HepG2 (cell line): Measurements from ENCODE around the gene BRK1. TPM values are rescaled to one million over a fixed set of nuclear protein-coding genes. Genes with fewer than 3 reads are reported as not detected.

Experiments used
- ATF7 ChIP-seq, 2 experiments: fragments of 450-650 bp in 1 of 2; sonication (generic) in 1 of 2; formaldehyde crosslinking in 1 of 2; IDR thresholded peaks; 2 replicates each; pipeline versions ENCODE4 v1.4.0 to v1.6.1; 2016 to 2020; ENCODE audit warnings: antibody characterized with exemption in 1 of 2, mild to moderate bottlenecking in 1 of 2, missing genetic modification reagents in 1 of 2
- CREB1 ChIP-seq, 2 experiments: fragments of 450-650 bp in 1 of 2; IDR thresholded peaks; 2 replicates each; pipeline ENCODE4 v1.6.1; 2016 to 2017; ENCODE audit warnings: control low read depth in 1 of 2, mild to moderate bottlenecking in 1 of 2, missing compliant biosample characterization in 1 of 2, missing genetic modification characterization in 1 of 2
- HDAC2 ChIP-seq: sonication (generic); formaldehyde crosslinking; IDR thresholded peaks from 2 replicates; pipeline ENCODE4 v1.4.0; 2020; ENCODE audit warnings: missing genetic modification reagents
- KLF12 ChIP-seq: sonication (generic); formaldehyde crosslinking; IDR thresholded peaks from 2 replicates; pipeline ENCODE4 v1.4.0; 2020; ENCODE audit warnings: missing genetic modification reagents, borderline replicate concordance
- PHF21A ChIP-seq: sonication (generic); formaldehyde crosslinking; IDR thresholded peaks from 2 replicates; pipeline ENCODE4 v1.5.0; 2020; ENCODE audit warnings: mild to moderate bottlenecking, missing genetic modification reagents
- ZNF124 ChIP-seq: sonication (generic); formaldehyde crosslinking; IDR thresholded peaks from 2 replicates; pipeline ENCODE4 v1.4.0; 2020; ENCODE audit warnings: missing genetic modification reagents
- ZNF367 ChIP-seq: sonication (generic); formaldehyde crosslinking; IDR thresholded peaks from 2 replicates; pipeline ENCODE4 v1.4.0; 2020; ENCODE audit warnings: missing genetic modification reagents, borderline replicate concordance
- ZNF556 ChIP-seq: sonication (generic); formaldehyde crosslinking; IDR thresholded peaks from 2 replicates; pipeline ENCODE4 v1.4.0; 2020; ENCODE audit warnings: mild to moderate bottlenecking, missing genetic modification reagents, borderline replicate concordance
- ZNF589 ChIP-seq: sonication (generic); formaldehyde crosslinking; conservative IDR thresholded peaks from 2 replicates; pipeline ENCODE4 v1.8.0; 2022; ENCODE audit warnings: mild to moderate bottlenecking, moderate library complexity, missing genetic modification reagents
- ZNF878 ChIP-seq: sonication (generic); formaldehyde crosslinking; IDR thresholded peaks from 2 replicates; pipeline ENCODE4 v1.8.1; 2023; ENCODE audit warnings: mild to moderate bottlenecking, missing genetic modification reagents, moderate library complexity
- polyA plus RNA-seq, 8 experiments: library from polyadenylated mRNA; depleted of rRNA in 3 of 8; stranded (reverse) in 7 of 8; unstranded in 1 of 8; fragments of >200 nt; fragmentation: Illumina TruSeq in 4 of 8; extraction: Trizol in 4 of 8; gene quantifications; 2 replicates each; pipeline versions ENCODE4 v1.2.1 to v1.2.3, GENCODE V29; 2011 to 2016; ENCODE audit warnings: low read depth in 4 of 8, missing spikeins in 1 of 8, mixed read lengths in 1 of 8; ENCODE audit not compliant: insufficient read depth in 1 of 8
- total RNA-seq, 5 experiments: library from RNA; depleted of rRNA; stranded (reverse); fragments of >200 nt; fragmentation: Illumina TruSeq; extraction: Trizol; gene quantifications; 2 replicates each; pipeline ENCODE4 v1.2.3, GENCODE V29; 2016; ENCODE audit warnings: low read depth in 1 of 5
- TF ChIP-seq, protein P1 (sequence below): sonication (generic); formaldehyde crosslinking; IDR thresholded peaks from 2 replicates; pipeline ENCODE4 v1.4.0; 2020; ENCODE audit warnings: missing genetic modification reagents
- TF ChIP-seq, protein P2 (sequence below): sonication (generic); formaldehyde crosslinking; IDR thresholded peaks from 2 replicates; pipeline ENCODE4 v1.5.0; 2020; ENCODE audit warnings: missing genetic modification reagents
- TF ChIP-seq, protein P3 (sequence below): IDR thresholded peaks from 2 replicates; pipeline ENCODE4 v1.6.1; 2016
- TF ChIP-seq, protein P4 (sequence below): sonication (generic); formaldehyde crosslinking; IDR thresholded peaks from 2 replicates; pipeline ENCODE4 v1.8.0; 2022; ENCODE audit warnings: missing genetic modification reagents, low read depth, mild to moderate bottlenecking, borderline replicate concordance
- TF ChIP-seq, protein P5 (sequence below): sonication (generic); formaldehyde crosslinking; IDR thresholded peaks from 2 replicates; pipeline ENCODE4 v1.5.0; 2020; ENCODE audit warnings: mild to moderate bottlenecking, missing genetic modification reagents, borderline replicate concordance

Gene BRK1
- total and polyA plus RNA-seq, 2 of the 13 experiments (the other 11 are each of a cell fraction or from before 2014, with no cell fraction given), result 118 to 155 TPM

DNA sequence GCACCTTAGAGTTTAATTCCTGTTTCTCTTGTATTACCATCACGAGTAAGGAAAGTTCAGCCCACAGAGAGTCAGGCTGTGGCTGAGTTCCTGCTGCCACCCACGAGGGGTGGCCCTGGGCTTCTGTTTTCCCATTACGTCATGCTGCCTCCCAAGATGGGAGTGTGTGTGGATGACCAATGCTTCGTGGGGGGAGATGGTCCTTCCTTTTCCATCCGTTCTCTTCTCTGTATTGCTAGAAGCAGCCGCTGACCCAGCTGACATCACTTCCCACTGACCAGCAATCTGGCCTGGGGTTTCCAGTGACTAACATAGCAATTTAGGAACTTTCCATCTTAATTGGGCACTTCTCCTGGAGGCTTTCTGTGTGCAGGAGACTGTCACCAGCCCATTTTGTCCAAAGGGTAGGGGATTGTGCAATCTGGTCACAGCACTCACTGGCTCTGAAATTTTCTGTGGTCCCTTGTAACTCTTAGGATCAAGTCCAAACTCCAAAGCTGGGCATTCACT, 58.5 kb downstream of the BRK1 start (continued):
- TF ChIP-seq, protein P1, sequence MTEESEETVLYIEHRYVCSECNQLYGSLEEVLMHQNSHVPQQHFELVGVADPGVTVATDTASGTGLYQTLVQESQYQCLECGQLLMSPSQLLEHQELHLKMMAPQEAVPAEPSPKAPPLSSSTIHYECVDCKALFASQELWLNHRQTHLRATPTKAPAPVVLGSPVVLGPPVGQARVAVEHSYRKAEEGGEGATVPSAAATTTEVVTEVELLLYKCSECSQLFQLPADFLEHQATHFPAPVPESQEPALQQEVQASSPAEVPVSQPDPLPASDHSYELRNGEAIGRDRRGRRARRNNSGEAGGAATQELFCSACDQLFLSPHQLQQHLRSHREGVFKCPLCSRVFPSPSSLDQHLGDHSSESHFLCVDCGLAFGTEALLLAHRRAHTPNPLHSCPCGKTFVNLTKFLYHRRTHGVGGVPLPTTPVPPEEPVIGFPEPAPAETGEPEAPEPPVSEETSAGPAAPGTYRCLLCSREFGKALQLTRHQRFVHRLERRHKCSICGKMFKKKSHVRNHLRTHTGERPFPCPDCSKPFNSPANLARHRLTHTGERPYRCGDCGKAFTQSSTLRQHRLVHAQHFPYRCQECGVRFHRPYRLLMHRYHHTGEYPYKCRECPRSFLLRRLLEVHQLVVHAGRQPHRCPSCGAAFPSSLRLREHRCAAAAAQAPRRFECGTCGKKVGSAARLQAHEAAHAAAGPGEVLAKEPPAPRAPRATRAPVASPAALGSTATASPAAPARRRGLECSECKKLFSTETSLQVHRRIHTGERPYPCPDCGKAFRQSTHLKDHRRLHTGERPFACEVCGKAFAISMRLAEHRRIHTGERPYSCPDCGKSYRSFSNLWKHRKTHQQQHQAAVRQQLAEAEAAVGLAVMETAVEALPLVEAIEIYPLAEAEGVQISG (CRISPR knock-in tag), result 0 out of 2 replicates have a peak, but pooled peaks have one; percentile 33
- TF ChIP-seq, protein P2, sequence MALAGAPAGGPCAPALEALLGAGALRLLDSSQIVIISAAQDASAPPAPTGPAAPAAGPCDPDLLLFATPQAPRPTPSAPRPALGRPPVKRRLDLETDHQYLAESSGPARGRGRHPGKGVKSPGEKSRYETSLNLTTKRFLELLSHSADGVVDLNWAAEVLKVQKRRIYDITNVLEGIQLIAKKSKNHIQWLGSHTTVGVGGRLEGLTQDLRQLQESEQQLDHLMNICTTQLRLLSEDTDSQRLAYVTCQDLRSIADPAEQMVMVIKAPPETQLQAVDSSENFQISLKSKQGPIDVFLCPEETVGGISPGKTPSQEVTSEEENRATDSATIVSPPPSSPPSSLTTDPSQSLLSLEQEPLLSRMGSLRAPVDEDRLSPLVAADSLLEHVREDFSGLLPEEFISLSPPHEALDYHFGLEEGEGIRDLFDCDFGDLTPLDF (CRISPR knock-in tag), result no peak
- TF ChIP-seq ZNF367 (CRISPR knock-in tag), result no peak
- peak; percentile 55 for TF ChIP-seq CREB1 (IDR thresholded peaks at IDR 0.05)
- peak; percentile 49; the same call in 1 of the 2 replicates for TF ChIP-seq CREB1 (CRISPR knock-in tag; IDR thresholded peaks at IDR 0.05)
- peak; percentile 52; the same call in 1 of the 2 replicates for TF ChIP-seq PHF21A (CRISPR knock-in tag)
- TF ChIP-seq ZNF556 (CRISPR knock-in tag), result peak; percentile 100
- TF ChIP-seq ZNF589 (CRISPR knock-in tag), result no peak
- TF ChIP-seq KLF12 (CRISPR knock-in tag), result no peak
- peak; percentile 47 for TF ChIP-seq HDAC2 (CRISPR knock-in tag)
- TF ChIP-seq, protein P3, sequence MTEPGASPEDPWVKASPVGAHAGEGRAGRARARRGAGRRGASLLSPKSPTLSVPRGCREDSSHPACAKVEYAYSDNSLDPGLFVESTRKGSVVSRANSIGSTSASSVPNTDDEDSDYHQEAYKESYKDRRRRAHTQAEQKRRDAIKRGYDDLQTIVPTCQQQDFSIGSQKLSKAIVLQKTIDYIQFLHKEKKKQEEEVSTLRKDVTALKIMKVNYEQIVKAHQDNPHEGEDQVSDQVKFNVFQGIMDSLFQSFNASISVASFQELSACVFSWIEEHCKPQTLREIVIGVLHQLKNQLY (CRISPR knock-in tag), result 0 out of 2 replicates have a peak, but pooled peaks have one; percentile 27
- TF ChIP-seq, protein P4, sequence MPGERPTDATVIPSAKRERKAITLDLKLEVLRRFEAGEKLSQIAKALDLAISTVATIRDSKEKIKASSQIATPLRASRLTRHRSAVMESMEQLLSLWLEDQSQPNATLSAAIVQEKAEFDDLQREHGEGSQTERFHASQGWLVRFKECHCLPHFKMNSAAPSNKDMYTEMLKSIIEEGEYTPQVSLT (CRISPR knock-in tag), result no peak
- TF ChIP-seq, protein P5, sequence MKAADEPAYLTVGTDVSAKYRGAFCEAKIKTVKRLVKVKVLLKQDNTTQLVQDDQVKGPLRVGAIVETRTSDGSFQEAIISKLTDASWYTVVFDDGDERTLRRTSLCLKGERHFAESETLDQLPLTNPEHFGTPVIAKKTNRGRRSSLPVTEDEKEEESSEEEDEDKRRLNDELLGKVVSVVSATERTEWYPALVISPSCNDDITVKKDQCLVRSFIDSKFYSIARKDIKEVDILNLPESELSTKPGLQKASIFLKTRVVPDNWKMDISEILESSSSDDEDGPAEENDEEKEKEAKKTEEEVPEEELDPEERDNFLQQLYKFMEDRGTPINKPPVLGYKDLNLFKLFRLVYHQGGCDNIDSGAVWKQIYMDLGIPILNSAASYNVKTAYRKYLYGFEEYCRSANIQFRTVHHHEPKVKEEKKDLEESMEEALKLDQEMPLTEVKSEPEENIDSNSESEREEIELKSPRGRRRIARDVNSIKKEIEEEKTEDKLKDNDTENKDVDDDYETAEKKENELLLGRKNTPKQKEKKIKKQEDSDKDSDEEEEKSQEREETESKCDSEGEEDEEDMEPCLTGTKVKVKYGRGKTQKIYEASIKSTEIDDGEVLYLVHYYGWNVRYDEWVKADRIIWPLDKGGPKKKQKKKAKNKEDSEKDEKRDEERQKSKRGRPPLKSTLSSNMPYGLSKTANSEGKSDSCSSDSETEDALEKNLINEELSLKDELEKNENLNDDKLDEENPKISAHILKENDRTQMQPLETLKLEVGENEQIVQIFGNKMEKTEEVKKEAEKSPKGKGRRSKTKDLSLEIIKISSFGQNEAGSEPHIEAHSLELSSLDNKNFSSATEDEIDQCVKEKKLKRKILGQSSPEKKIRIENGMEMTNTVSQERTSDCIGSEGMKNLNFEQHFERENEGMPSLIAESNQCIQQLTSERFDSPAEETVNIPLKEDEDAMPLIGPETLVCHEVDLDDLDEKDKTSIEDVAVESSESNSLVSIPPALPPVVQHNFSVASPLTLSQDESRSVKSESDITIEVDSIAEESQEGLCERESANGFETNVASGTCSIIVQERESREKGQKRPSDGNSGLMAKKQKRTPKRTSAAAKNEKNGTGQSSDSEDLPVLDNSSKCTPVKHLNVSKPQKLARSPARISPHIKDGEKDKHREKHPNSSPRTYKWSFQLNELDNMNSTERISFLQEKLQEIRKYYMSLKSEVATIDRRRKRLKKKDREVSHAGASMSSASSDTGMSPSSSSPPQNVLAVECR (CRISPR knock-in tag), result peak; percentile 48; the same call in 1 of the 2 replicates
- TF ChIP-seq ZNF124, result 0 out of 2 replicates have a peak, but pooled peaks have one; percentile 39
- TF ChIP-seq ZNF878 (CRISPR knock-in tag), result no peak
- peak; percentile 87 for TF ChIP-seq ATF7 (IDR thresholded peaks at IDR 0.05)
- TF ChIP-seq ATF7 (CRISPR knock-in tag; IDR thresholded peaks at IDR 0.05), result peak; percentile 29; the same call in 1 of the 2 replicates
